Uterus (tissue), 2 donors: ENCODE measurements around the gene MIB2.

Experiments used
- CTCF ChIP-seq, 4 experiments: fragments of 200-600 bp in 2 of 4; fragments of 450-650 bp in 2 of 4; sonication (generic) in 2 of 4; IDR thresholded peaks; one replicate each; pipeline ENCODE4 v1.5.1; 2016 to 2019; ENCODE audit warnings: antibody characterized with exemption in 4 of 4, mild to moderate bottlenecking in 2 of 4, moderate library complexity in 1 of 4
- POLR2A ChIP-seq, 2 donors: fragments of 450-650 bp; IDR thresholded peaks; one replicate each; pipeline ENCODE4 v1.6.1; 2016; ENCODE audit warnings: antibody characterized with exemption in 2 of 2, mild to moderate bottlenecking in 1 of 2, moderate library complexity in 1 of 2

GRCh38 chr1:1605034-1605591 is 10.2 kb upstream of the MIB2 start:
- no peak for TF ChIP-seq POLR2A (IDR thresholded peaks at IDR 0.05)
- TF ChIP-seq CTCF (IDR thresholded peaks at IDR 0.05): no peak
